ENCODE data around the gene SCYGR7.
"Not testable (repeated sequence)": the region's sequence is repeated elsewhere in the genome, so short reads cannot be mapped to it uniquely, and the experiment has no call there.

SCYGR7 gene

GRCh38 chr2:227716501-227716900 lies 11.6 kb upstream of the SCYGR7 start:
- Histone ChIP-seq H3K9ac (ENCODE audit: low read length) (no peak overlapping the region), H3K36me3 (ENCODE audit: control insufficient read depth, insufficient read depth, low read length) (no peaks in the 10 kb centered on the region), H3K9me3 (ENCODE audit: control insufficient read depth, insufficient read depth, low read depth, low read length) (no peaks in the 10 kb centered on the region), H3K27ac (ENCODE audit: low read depth, low read length) (no peak overlapping the region), H3K4me3 (ENCODE audit: low read depth, low read length) (no peak overlapping the region), H3K4me1 (ENCODE audit: control insufficient read depth, insufficient read depth, low read length) (peaks cover 16% of the 10 kb centered on the region), H3K27me3 (ENCODE audit: control insufficient read depth, insufficient read depth, low read length) (peaks cover 6% of the 10 kb centered on the region; the same call in 1 of the 2 replicates)

- Histone ChIP-seq H3K27me3 (ENCODE audit: control insufficient read depth, insufficient read depth, low read length) (peaks cover 6% of the 10 kb centered on the region; the same call in 1 of the 2 replicates), H3K4me3 (ENCODE audit: low read depth, low read length) (peak within 1 kb of the TSS; percentile 67), H3K36me3 (ENCODE audit: control insufficient read depth, insufficient read depth, low read length) (no peaks in the 10 kb centered on the region), H3K4me1 (ENCODE audit: control insufficient read depth, insufficient read depth, low read length) (peaks cover 16% of the 10 kb centered on the region), H3K9ac (ENCODE audit: low read length) (peak within 1 kb of the TSS; percentile 34), H3K9me3 (ENCODE audit: control insufficient read depth, insufficient read depth, low read depth, low read length) (no peaks in the 10 kb centered on the region), H3K27ac (ENCODE audit: low read depth, low read length) (no peak within 1 kb of the TSS)
Observed at GRCh38 chr2:227717687-227718567, 10.2 kb upstream of the SCYGR7 start, which contains the start of gene SLC19A3. SLC19A3 (minus strand) TSS chr2:227718028; CDS start chr2:227702318, 15,710 bp downstream.

GRCh38 chr2:227719641-227720040 lies 8.5 kb upstream of the SCYGR7 start:
- H3K4me1 ChIP-seq (ENCODE audit: control insufficient read depth, insufficient read depth, low read length) = peaks cover 16% of the 10 kb centered on the region
- H3K27ac ChIP-seq (ENCODE audit: low read depth, low read length) = no peak overlapping the region
- no peaks in the 10 kb centered on the region for H3K9me3 ChIP-seq (ENCODE audit: control insufficient read depth, insufficient read depth, low read depth, low read length)
- H3K4me3 ChIP-seq (ENCODE audit: low read depth, low read length) = no peak overlapping the region
- H3K9ac ChIP-seq (ENCODE audit: low read length) = no peak overlapping the region
- H3K36me3 ChIP-seq (ENCODE audit: control insufficient read depth, insufficient read depth, low read length) = no peaks in the 10 kb centered on the region
- peaks cover 6% of the 10 kb centered on the region; the same call in 1 of the 2 replicates for H3K27me3 ChIP-seq (ENCODE audit: control insufficient read depth, insufficient read depth, low read length)

- Histone ChIP-seq H3K36me3 (ENCODE audit: control insufficient read depth, insufficient read depth, low read length) (no peaks in the 10 kb centered on the region), H3K27me3 (ENCODE audit: control insufficient read depth, insufficient read depth, low read length) (peaks cover 6% of the 10 kb centered on the region; the same call in 1 of the 2 replicates), H3K4me1 (ENCODE audit: control insufficient read depth, insufficient read depth, low read length) (peaks cover 16% of the 10 kb centered on the region), H3K4me3 (ENCODE audit: low read depth, low read length) (no peak overlapping the region), H3K27ac (ENCODE audit: low read depth, low read length) (no peak overlapping the region), H3K9me3 (ENCODE audit: control insufficient read depth, insufficient read depth, low read depth, low read length) (no peaks in the 10 kb centered on the region), H3K9ac (ENCODE audit: low read length) (no peak overlapping the region)
Observed at GRCh38 chr2:227720680-227721079, 7.5 kb upstream of the SCYGR7 start.

- H3K36me3 ChIP-seq (ENCODE audit: control insufficient read depth, insufficient read depth, low read length); H3K4me1 ChIP-seq (ENCODE audit: control insufficient read depth, insufficient read depth, low read length); H3K9ac ChIP-seq (ENCODE audit: low read length); H3K4me3 ChIP-seq (ENCODE audit: low read depth, low read length); H3K27ac ChIP-seq (ENCODE audit: low read depth, low read length); H3K27me3 ChIP-seq (ENCODE audit: control insufficient read depth, insufficient read depth, low read length); H3K9me3 ChIP-seq (ENCODE audit: control insufficient read depth, insufficient read depth, low read depth, low read length): not testable (repeated sequence)
Observed at GRCh38 chr2:227722821-227723220, 5.3 kb upstream of the SCYGR7 start.

GRCh38 chr2:227724394-227725039 lies 3.6 kb upstream of the SCYGR7 start, which contains the start of gene SCYGR6:
SCYGR6 (minus strand) TSS chr2:227724757; CDS start chr2:227724757, 0 bp downstream.
- H3K36me3 ChIP-seq (ENCODE audit: control insufficient read depth, insufficient read depth, low read length) = no peaks in the 10 kb centered on the region
- no peaks in the 10 kb centered on the region for H3K27me3 ChIP-seq (ENCODE audit: control insufficient read depth, insufficient read depth, low read length)
- no peaks in the 10 kb centered on the region for H3K4me1 ChIP-seq (ENCODE audit: control insufficient read depth, insufficient read depth, low read length)
- no peak within 1 kb of the TSS for H3K9ac ChIP-seq (ENCODE audit: low read length)
- no peak within 1 kb of the TSS for H3K4me3 ChIP-seq (ENCODE audit: low read depth, low read length)
- no peak within 1 kb of the TSS for H3K27ac ChIP-seq (ENCODE audit: low read depth, low read length)
- no peaks in the 10 kb centered on the region for H3K9me3 ChIP-seq (ENCODE audit: control insufficient read depth, insufficient read depth, low read depth, low read length)

GRCh38 chr2:227739351-227739750 lies 11.2 kb downstream of the SCYGR7 start:
- Histone ChIP-seq H3K27ac (ENCODE audit: low read depth, low read length) (no peak overlapping the region), H3K4me1 (ENCODE audit: control insufficient read depth, insufficient read depth, low read length) (no peaks in the 10 kb centered on the region), H3K9me3 (ENCODE audit: control insufficient read depth, insufficient read depth, low read depth, low read length) (no peaks in the 10 kb centered on the region), H3K9ac (ENCODE audit: low read length) (no peak overlapping the region), H3K27me3 (ENCODE audit: control insufficient read depth, insufficient read depth, low read length) (no peaks in the 10 kb centered on the region), H3K36me3 (ENCODE audit: control insufficient read depth, insufficient read depth, low read length) (no peaks in the 10 kb centered on the region), H3K4me3 (ENCODE audit: low read depth, low read length) (no peak overlapping the region)

GRCh38 chr2:227740705-227741104 lies 12.6 kb downstream of the SCYGR7 start:
- not testable (repeated sequence) for H3K27me3 ChIP-seq (ENCODE audit: control insufficient read depth, insufficient read depth, low read length); H3K4me3 ChIP-seq (ENCODE audit: low read depth, low read length); H3K9ac ChIP-seq (ENCODE audit: low read length); H3K9me3 ChIP-seq (ENCODE audit: control insufficient read depth, insufficient read depth, low read depth, low read length); H3K4me1 ChIP-seq (ENCODE audit: control insufficient read depth, insufficient read depth, low read length); H3K36me3 ChIP-seq (ENCODE audit: control insufficient read depth, insufficient read depth, low read length); H3K27ac ChIP-seq (ENCODE audit: low read depth, low read length)

- H3K9me3 ChIP-seq (ENCODE audit: control insufficient read depth, insufficient read depth, low read depth, low read length) = no peaks in the 10 kb centered on the region
- H3K27me3 ChIP-seq (ENCODE audit: control insufficient read depth, insufficient read depth, low read length) = no peaks in the 10 kb centered on the region
- H3K9ac ChIP-seq (ENCODE audit: low read length) = no peak within 1 kb of the TSS
- no peak within 1 kb of the TSS for H3K27ac ChIP-seq (ENCODE audit: low read depth, low read length)
- no peak within 1 kb of the TSS for H3K4me3 ChIP-seq (ENCODE audit: low read depth, low read length)
- no peaks in the 10 kb centered on the region for H3K4me1 ChIP-seq (ENCODE audit: control insufficient read depth, insufficient read depth, low read length)
- H3K36me3 ChIP-seq (ENCODE audit: control insufficient read depth, insufficient read depth, low read length) = no peaks in the 10 kb centered on the region
Observed at GRCh38 chr2:227745594-227745993, 17.5 kb downstream of the SCYGR7 start, which contains the start of gene SCYGR8. SCYGR8 (plus strand) TSS chr2:227745894; CDS start chr2:227745894, 0 bp downstream.

- no peak overlapping the region for H3K4me3 ChIP-seq (ENCODE audit: low read depth, low read length)
- H3K9ac ChIP-seq (ENCODE audit: low read length) = no peak overlapping the region
- no peaks in the 10 kb centered on the region for H3K36me3 ChIP-seq (ENCODE audit: control insufficient read depth, insufficient read depth, low read length)
- no peaks in the 10 kb centered on the region for H3K4me1 ChIP-seq (ENCODE audit: control insufficient read depth, insufficient read depth, low read length)
- no peaks in the 10 kb centered on the region for H3K27me3 ChIP-seq (ENCODE audit: control insufficient read depth, insufficient read depth, low read length)
- no peaks in the 10 kb centered on the region for H3K9me3 ChIP-seq (ENCODE audit: control insufficient read depth, insufficient read depth, low read depth, low read length)
- no peak overlapping the region for H3K27ac ChIP-seq (ENCODE audit: low read depth, low read length)
Observed at GRCh38 chr2:227748079-227748478, 19.9 kb downstream of the SCYGR7 start.

GRCh38 chr2:227756261-227756660 lies 28.1 kb downstream of the SCYGR7 start:
- H3K9me3 ChIP-seq (ENCODE audit: control insufficient read depth, insufficient read depth, low read depth, low read length); H3K36me3 ChIP-seq (ENCODE audit: control insufficient read depth, insufficient read depth, low read length); H3K4me3 ChIP-seq (ENCODE audit: low read depth, low read length); H3K27me3 ChIP-seq (ENCODE audit: control insufficient read depth, insufficient read depth, low read length); H3K27ac ChIP-seq (ENCODE audit: low read depth, low read length); H3K9ac ChIP-seq (ENCODE audit: low read length): not testable (repeated sequence)
- peaks cover 17% of the 10 kb centered on the region for H3K4me1 ChIP-seq (ENCODE audit: control insufficient read depth, insufficient read depth, low read length)
